Measurements from ENCODE around the gene KISS1.
"Not testable (repeated sequence)": the region's sequence is repeated elsewhere in the genome, so short reads cannot be mapped to it uniquely, and the experiment has no call there.

The KISS1 gene

GRCh38 chr1:204196068-204196795 lies at the start of gene KISS1:
TSS of gene KISS1 (minus strand) at chr1:204196491. CDS start at chr1:204192876, 3,615 bp downstream.
- no peak for DNase-seq (ENCODE audit: low spot score)

- no peak for DNase-seq (ENCODE audit: low spot score)
Measured at GRCh38 chr1:204242920-204243319, 46.6 kb upstream of the KISS1 start.

GRCh38 chr1:204241914-204242313 lies 45.6 kb upstream of the KISS1 start:
- DNase-seq (ENCODE audit: low spot score): no peak

GRCh38 chr1:204241050-204241449 lies 44.8 kb upstream of the KISS1 start:
- no peak for DNase-seq (ENCODE audit: low spot score)

- DNase-seq (ENCODE audit: low spot score): no peak
Measured at GRCh38 chr1:204240233-204240632, 43.9 kb upstream of the KISS1 start.

GRCh38 chr1:204239401-204239800 lies 43.1 kb upstream of the KISS1 start:
- DNase-seq (ENCODE audit: low spot score): not testable (repeated sequence)

GRCh38 chr1:204238520-204238919 lies 42.2 kb upstream of the KISS1 start:
- not testable (repeated sequence) for DNase-seq (ENCODE audit: low spot score)

- not testable (repeated sequence) for DNase-seq (ENCODE audit: low spot score)
Measured at GRCh38 chr1:204237515-204237914, 41.2 kb upstream of the KISS1 start.

- no peak for DNase-seq (ENCODE audit: low spot score)
Measured at GRCh38 chr1:204232526-204232925, 36.2 kb upstream of the KISS1 start.

- DNase-seq (ENCODE audit: low spot score): no peak
Measured at GRCh38 chr1:204230211-204230610, 33.9 kb upstream of the KISS1 start.

GRCh38 chr1:204228896-204229295 lies 32.6 kb upstream of the KISS1 start:
- DNase-seq (ENCODE audit: low spot score): no peak

- no peak for DNase-seq (ENCODE audit: low spot score)
Measured at GRCh38 chr1:204227996-204228785, 31.9 kb upstream of the KISS1 start.

GRCh38 chr1:204227351-204227750 lies 31.1 kb upstream of the KISS1 start:
- no peak for DNase-seq (ENCODE audit: low spot score)

- no peak for DNase-seq (ENCODE audit: low spot score)
Measured at GRCh38 chr1:204225841-204226735, 29.8 kb upstream of the KISS1 start.

- no peak for DNase-seq (ENCODE audit: low spot score)
Measured at GRCh38 chr1:204224655-204225054, 28.4 kb upstream of the KISS1 start.

- no peak for DNase-seq (ENCODE audit: low spot score)
Measured at GRCh38 chr1:204223129-204223860, 27.0 kb upstream of the KISS1 start.

GRCh38 chr1:204222764-204223055 lies 26.4 kb upstream of the KISS1 start:
- no peak for DNase-seq (ENCODE audit: low spot score)

- DNase-seq (ENCODE audit: low spot score): no peak
Measured at GRCh38 chr1:204222006-204222763, 25.9 kb upstream of the KISS1 start.

- DNase-seq (ENCODE audit: low spot score): no peak
Measured at GRCh38 chr1:204221271-204221670, 25.0 kb upstream of the KISS1 start.

- no peak for DNase-seq (ENCODE audit: low spot score)
Measured at GRCh38 chr1:204219971-204220616, 23.8 kb upstream of the KISS1 start.

- no peak for DNase-seq (ENCODE audit: low spot score)
Measured at GRCh38 chr1:204218552-204218951, 22.3 kb upstream of the KISS1 start.
